ENCODE results near the gene UBE2L5. TPM values are rescaled to one million over a fixed set of nuclear protein-coding genes. Genes with fewer than 3 reads are reported as not detected.
A peak's percentile ranks its signal among the peaks of the same experiment; 100 is the strongest.

UBE2L5 gene
- total and polyA plus RNA-seq, 2 of the 8 experiments (the other 6 are each of a cell fraction or from before 2014, with no cell fraction given), result not detected

- peak; percentile 70 for TF ChIP-seq ASH2L (IDR thresholded peaks at IDR 0.05; ENCODE audit: low read length)
- TF ChIP-seq BRCA1 (IDR thresholded peaks at IDR 0.05; ENCODE audit: low read depth, low read length), result no peak
- TF ChIP-seq PHF8 (conservative IDR thresholded peaks at IDR 0.05; ENCODE audit: low read depth, low read length), result peak; percentile 74; the same call in 1 of the 2 replicates
- TF ChIP-seq TBP (IDR thresholded peaks at IDR 0.05; ENCODE audit: low read depth, low read length), result peak; percentile 96
- no peak for TF ChIP-seq BCL11A (IDR thresholded peaks at IDR 0.05; ENCODE audit: low read depth in 2 of 2, low read length in 2 of 2)
- TF ChIP-seq SAP30 (IDR thresholded peaks at IDR 0.05; ENCODE audit: insufficient read depth, insufficient replicate concordance, low read length), result peak; percentile 92
- TF ChIP-seq FOSL1 (IDR thresholded peaks at IDR 0.05; ENCODE audit: insufficient read depth, low read depth, low read length), result no peak
- no peak for TF ChIP-seq CEBPB (IDR thresholded peaks at IDR 0.05; ENCODE audit: low read depth, low read length)
- TF ChIP-seq, protein P1, sequence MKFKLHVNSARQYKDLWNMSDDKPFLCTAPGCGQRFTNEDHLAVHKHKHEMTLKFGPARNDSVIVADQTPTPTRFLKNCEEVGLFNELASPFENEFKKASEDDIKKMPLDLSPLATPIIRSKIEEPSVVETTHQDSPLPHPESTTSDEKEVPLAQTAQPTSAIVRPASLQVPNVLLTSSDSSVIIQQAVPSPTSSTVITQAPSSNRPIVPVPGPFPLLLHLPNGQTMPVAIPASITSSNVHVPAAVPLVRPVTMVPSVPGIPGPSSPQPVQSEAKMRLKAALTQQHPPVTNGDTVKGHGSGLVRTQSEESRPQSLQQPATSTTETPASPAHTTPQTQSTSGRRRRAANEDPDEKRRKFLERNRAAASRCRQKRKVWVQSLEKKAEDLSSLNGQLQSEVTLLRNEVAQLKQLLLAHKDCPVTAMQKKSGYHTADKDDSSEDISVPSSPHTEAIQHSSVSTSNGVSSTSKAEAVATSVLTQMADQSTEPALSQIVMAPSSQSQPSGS (IDR thresholded peaks at IDR 0.05; ENCODE audit: low read length), result peak; percentile 67; the same call in 1 of the 2 replicates
- no peak for TF ChIP-seq POU5F1 (IDR thresholded peaks at IDR 0.05; ENCODE audit: low read depth, low read length)
- peak; percentile 98 for TF ChIP-seq POLR2AphosphoS5 (IDR thresholded peaks at IDR 0.05; ENCODE audit: low read depth, low read length)
Observed at GRCh38 chr13:30465593-30466357, 43.5 kb downstream of the UBE2L5 start, which contains the start of gene HMGB1 (continued).

All from H1 (cell line).